ENCODE results near the gene PPIAL4G.
"Not testable (repeated sequence)": the region's sequence is repeated elsewhere in the genome, so short reads cannot be mapped to it uniquely, and the experiment has no call there.

The PPIAL4G gene

DNA sequence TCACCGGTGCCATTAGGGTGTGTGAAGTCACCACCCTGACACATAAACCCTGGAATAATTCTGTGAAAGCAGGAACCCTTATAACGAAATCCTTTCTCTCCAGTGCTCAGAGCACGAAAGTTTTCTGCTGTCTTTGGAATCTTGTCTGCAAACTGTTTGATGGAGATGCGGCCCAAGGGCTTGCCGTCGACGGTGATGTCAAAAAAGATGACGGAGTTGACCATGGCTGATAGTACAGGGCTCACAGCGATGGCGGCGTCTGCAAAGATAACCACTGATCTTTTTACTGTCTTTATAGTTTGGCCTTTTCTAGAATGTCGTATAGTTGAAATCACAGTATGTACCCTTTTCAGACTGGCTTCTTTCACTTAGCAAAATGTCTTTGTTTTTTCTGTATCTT lies at the start of gene PPIAL4G:
PPIAL4G (minus strand) TSS at position 274 of the 400 bp plus-strand sequence; CDS start at position 224, 50 bp downstream.
- not testable (repeated sequence) for H3K36me3 ChIP-seq; H3K27ac ChIP-seq; H3K4me3 ChIP-seq (ENCODE audit: low read depth in 1 of 2, low read length in 1 of 2); H3K9me3 ChIP-seq; H3K27me3 ChIP-seq; H3K4me1 ChIP-seq (ENCODE audit: control insufficient read depth in 1 of 2, insufficient read depth in 1 of 2, low read depth in 1 of 2, low read length in 1 of 2)

DNA sequence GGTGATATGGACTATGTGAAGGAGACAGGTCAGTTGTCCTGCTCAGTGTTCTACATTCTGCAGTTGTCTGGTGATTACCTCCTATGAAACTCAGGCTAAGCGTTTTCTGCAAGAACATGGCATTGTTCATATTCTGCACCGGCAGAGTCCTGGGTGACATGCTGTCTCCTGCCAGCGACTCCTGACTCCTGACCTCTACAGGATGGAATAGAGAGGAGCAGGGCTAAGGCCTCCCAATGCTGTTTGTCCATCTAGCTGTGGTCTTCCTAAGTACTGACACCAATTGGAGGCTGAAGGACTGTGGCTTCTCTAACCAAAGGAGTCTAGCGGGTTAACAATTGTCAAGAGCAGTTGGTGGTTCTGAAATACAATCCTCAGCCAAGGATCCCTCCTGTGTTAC lies 49.1 kb upstream of the PPIAL4G start:
- H3K4me3 ChIP-seq (ENCODE audit: low read depth in 1 of 2, low read length in 1 of 2); H3K9me3 ChIP-seq; H3K27ac ChIP-seq; H3K27me3 ChIP-seq; H3K4me1 ChIP-seq (ENCODE audit: control insufficient read depth in 1 of 2, insufficient read depth in 1 of 2, low read depth in 1 of 2, low read length in 1 of 2): not testable (repeated sequence)
- H3K36me3 ChIP-seq, result peaks cover 13% of the 10 kb centered on the region

DNA sequence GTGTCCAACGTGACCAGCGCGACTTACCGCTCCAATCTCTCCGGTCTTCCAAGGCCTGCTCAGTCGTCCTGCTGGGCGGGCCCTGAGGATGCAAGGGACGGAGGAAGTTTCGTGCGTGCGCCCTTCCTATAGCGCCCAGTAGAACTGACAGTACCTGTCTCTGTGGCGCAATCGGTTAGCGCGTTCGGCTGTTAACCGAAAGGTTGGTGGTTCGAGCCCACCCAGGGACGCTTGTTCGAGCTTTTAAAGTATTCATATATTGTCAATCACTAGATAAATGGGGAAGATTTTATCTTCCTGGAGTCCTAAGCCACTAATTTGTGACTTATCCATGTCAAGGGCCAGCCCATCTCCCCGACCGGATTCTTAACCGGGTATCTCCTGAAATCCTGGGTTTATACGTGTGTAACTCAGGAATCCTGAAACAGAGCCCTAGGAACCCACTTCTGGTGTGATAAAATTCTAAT lies 46.0 kb upstream of the PPIAL4G start:
- not testable (repeated sequence) for H3K27ac ChIP-seq; H3K27me3 ChIP-seq; H3K4me1 ChIP-seq (ENCODE audit: control insufficient read depth in 1 of 2, insufficient read depth in 1 of 2, low read depth in 1 of 2, low read length in 1 of 2); H3K36me3 ChIP-seq; H3K9me3 ChIP-seq
- peak overlapping the region; percentile 39 to 41 for H3K4me3 ChIP-seq (ENCODE audit: low read depth in 1 of 2, low read length in 1 of 2)

DNA sequence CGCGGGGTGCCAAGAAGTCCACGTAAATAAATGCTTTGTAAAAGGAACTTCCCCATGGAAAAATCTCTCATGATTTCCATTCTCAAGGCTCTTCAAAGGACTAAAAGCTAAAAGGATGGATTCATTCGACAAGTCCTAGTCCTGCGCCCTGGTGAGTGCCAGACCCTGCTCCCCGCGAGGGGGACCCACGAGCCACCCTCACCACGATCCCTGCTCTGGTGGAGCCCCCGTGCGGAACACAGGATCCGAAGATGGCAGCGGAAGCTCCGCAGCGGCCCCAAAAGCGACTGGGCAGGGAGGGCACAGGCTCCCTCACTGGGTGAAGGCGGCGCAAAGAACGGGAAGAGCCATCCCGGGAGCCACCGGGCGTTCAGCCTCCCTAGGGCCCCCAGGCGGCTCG lies 45.5 kb upstream of the PPIAL4G start:
- H3K9me3 ChIP-seq, result not testable (repeated sequence)
- peak overlapping the region; percentile 39 to 41 for H3K4me3 ChIP-seq (ENCODE audit: low read depth in 1 of 2, low read length in 1 of 2)

DNA sequence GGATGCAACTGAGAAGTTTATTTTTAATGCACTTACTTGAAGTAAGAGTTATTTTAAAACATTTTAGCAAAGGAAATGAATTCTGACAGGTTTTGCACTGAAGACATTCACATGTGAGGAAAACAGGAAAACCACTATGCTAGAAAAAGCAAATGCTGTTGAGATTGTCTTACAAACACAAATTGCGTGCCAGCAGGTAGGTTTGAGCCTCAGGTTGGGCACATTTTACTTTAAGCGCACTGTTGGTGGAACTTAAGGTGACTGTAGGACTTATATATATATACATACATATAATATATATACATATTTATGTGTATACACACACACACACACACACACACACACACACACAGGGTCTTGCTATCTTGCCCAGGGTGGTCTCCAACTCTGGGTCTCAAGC lies 43.5 kb upstream of the PPIAL4G start:
- not testable (repeated sequence) for H3K27ac ChIP-seq; H3K4me3 ChIP-seq (ENCODE audit: low read depth in 1 of 2, low read length in 1 of 2); H3K27me3 ChIP-seq; H3K9me3 ChIP-seq; H3K36me3 ChIP-seq; H3K4me1 ChIP-seq (ENCODE audit: control insufficient read depth in 1 of 2, insufficient read depth in 1 of 2, low read depth in 1 of 2, low read length in 1 of 2)

More for the DNA sequence above, 45.5 kb upstream of the PPIAL4G start:
- not testable (repeated sequence) for H3K27me3 ChIP-seq; H3K27ac ChIP-seq; H3K4me1 ChIP-seq (ENCODE audit: control insufficient read depth in 1 of 2, insufficient read depth in 1 of 2, low read depth in 1 of 2, low read length in 1 of 2); H3K36me3 ChIP-seq

DNA sequence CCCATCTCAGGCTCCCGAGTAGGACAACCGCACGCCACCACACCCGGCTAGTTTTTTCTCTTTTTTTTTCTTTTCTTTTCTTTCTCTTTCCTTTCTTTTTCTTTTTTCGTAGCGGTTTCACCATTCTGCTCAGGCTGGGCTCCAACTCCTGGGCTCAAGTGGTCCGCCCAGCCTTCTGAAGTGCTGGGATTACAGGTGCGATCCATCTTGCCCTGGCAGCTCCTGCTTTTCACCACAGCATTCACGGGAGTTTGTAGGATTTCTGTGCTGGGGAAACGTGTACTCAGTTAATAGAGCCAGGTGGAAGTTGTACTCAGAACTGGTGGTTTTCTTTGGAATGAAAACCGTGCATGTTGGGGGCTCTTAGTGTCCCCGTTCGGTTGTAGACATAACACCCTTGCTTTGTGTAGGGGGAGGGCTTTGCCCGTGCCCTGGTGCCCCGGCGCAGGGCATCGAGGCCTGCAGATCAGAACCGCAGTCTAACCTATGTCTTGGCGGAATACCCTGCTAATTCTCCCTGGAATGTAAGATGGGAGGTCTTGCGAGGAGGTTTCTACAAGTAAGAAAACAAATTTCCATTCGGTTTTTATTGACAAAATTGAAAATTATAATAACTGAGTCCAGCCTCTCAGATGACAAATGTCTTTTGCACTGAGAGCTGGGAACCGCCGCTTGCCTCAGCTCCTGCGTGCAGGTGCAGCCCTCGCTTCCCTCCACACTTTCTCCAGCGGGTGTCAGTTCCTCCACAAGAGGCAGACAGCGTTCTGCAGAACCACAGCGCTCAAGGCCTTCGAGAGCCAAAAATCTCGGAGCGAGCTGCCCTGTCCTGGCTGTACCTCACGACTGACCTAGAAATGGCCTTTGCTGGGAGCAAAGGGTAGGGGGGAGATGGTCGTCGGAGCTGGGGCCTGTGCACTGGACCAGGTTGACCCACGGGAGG lies 40.4 kb upstream of the PPIAL4G start:
- not testable (repeated sequence) for H3K4me1 ChIP-seq (ENCODE audit: control insufficient read depth in 1 of 2, insufficient read depth in 1 of 2, low read depth in 1 of 2, low read length in 1 of 2); H3K27me3 ChIP-seq; H3K9me3 ChIP-seq; H3K36me3 ChIP-seq; H3K27ac ChIP-seq
- H3K4me3 ChIP-seq (ENCODE audit: low read depth in 1 of 2, low read length in 1 of 2), result peak overlapping the region in 1 of 2 experiments; percentile 61

DNA sequence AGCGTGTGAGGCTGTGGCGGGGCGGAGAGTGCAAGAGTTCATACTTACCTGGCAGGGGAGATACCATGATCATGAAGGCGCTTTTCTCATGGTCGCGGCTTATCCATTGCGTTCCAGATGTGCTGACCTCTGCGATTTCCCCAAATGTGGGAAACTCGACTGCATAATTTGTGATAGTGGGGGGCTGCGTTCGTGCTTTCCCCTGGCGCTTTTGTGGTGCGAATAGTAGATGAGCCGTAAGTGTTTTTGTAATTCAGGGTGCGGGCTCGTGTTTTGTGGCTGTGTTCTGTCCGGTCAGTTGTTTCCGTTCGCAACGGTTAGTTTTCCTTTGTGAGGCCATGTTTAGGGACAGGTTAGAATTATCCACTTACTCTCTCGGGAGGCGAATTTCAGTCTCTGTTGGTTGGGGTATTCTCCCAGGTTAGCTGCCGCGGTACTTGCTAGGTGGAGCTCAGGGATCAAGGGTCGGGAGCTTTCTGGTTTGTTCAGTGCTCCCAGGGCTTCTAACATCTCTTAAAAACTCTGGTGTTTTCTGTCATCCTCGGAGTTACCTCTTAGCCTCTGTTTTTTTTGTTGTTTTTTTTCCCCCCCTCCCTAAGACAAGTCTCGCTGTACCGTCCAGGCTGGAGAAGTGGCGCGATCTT lies 39.6 kb upstream of the PPIAL4G start:
- not testable (repeated sequence) for H3K36me3 ChIP-seq; H3K27me3 ChIP-seq; H3K4me1 ChIP-seq (ENCODE audit: control insufficient read depth in 1 of 2, insufficient read depth in 1 of 2, low read depth in 1 of 2, low read length in 1 of 2); H3K9me3 ChIP-seq
- peak overlapping the region; percentile 83 for H3K27ac ChIP-seq
- H3K4me3 ChIP-seq (ENCODE audit: low read depth in 1 of 2, low read length in 1 of 2), result peak overlapping the region; percentile 61 to 83

DNA sequence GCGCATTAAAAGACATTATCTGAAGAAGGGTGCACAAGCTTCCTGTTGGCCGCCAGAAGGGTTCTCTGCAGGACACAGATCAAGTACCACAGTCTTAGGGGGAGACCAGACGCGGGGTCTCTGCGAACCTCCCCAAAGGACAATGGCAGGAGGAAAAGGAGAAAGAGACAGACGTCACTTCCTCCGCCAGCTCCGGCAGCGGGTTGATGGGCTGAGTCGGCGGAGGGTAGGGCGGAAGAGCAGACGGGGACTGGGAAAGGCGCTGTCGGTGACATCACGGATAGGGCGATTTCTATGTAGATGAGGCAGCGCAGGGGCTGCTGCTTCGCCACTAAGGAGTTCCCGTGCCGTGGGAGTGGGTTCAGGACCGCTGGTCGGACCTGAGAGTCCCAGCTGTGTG lies 39.0 kb upstream of the PPIAL4G start:
- H3K9me3 ChIP-seq; H3K36me3 ChIP-seq; H3K27me3 ChIP-seq; H3K4me1 ChIP-seq (ENCODE audit: control insufficient read depth in 1 of 2, insufficient read depth in 1 of 2, low read depth in 1 of 2, low read length in 1 of 2): not testable (repeated sequence)
- Histone ChIP-seq H3K4me3 (ENCODE audit: low read depth in 1 of 2, low read length in 1 of 2) (peak overlapping the region; percentile 61 to 83), H3K27ac (peak overlapping the region; percentile 83)

DNA sequence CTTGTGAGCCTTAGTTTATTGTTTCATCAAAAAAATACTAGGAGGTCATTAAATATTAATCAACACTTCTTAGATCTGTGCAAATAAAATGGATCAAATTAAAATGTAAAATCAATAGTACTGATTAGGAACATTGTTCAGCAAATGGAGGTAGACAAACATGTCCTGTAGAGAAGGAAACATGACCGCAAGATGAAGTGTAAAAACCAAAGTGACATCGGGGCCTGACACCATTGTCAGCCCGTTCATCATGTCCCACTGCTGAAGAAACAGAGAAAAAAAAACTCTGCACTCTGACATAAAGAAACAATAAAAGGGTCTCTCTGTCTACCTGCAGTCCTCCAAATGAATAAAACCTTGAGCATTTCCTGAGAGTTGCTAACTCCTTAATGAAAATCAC lies 31.2 kb upstream of the PPIAL4G start:
- H3K4me1 ChIP-seq (ENCODE audit: control insufficient read depth in 1 of 2, insufficient read depth in 1 of 2, low read depth in 1 of 2, low read length in 1 of 2); H3K4me3 ChIP-seq (ENCODE audit: low read depth in 1 of 2, low read length in 1 of 2); H3K9me3 ChIP-seq; H3K36me3 ChIP-seq; H3K27ac ChIP-seq; H3K27me3 ChIP-seq: not testable (repeated sequence)

DNA sequence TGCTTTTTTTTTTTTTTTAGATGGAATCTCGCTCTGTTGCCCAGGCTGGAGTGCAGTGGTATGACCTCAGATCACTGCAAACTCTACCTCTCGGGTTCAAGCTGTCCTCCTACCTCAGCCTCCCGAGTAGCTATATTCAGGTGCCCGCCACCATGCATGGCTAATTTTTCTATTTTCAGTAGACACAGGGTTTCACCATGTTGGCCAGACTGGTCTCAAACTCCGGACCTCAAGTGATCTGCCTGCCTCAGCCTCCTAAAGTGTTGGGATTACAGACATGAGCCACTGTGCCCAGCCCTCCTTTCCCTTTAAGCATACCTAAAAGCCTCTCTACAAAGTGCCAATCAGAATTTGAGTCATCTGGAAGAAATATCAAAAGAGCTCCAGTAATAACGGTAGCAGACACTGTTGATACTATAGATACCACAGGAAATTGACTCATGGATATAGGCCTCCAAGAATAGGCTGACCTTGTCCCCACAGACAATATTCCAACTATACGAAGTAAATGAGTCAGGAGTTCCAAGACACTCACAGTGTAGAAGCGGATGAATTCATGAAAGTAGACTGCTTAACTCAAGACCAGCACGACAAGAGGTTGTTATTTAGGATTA lies 29.6 kb upstream of the PPIAL4G start:
- not testable (repeated sequence) for H3K9me3 ChIP-seq; H3K4me1 ChIP-seq (ENCODE audit: control insufficient read depth in 1 of 2, insufficient read depth in 1 of 2, low read depth in 1 of 2, low read length in 1 of 2); H3K36me3 ChIP-seq; H3K4me3 ChIP-seq (ENCODE audit: low read depth in 1 of 2, low read length in 1 of 2); H3K27me3 ChIP-seq; H3K27ac ChIP-seq

DNA sequence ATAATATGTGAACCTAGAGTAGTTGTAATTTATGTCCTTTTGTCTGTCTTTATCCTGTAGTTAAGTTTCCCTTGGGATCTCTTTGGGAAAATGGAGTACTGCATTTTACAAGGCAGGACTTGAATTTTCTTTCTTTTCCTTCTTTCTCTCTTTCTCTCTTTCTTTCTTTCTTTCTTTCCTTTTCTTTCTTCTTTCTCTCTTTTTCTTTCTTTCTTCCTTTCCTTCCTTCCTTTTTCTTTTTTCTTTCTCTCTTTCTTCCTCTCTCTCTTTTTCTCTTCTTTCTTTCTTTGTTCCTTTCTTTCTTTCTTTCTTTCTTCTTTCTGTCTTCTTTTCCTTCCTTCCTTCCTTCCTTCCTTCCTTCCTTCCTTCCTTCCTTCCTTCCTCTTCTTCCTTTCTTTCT lies 10.8 kb upstream of the PPIAL4G start:
- H3K27me3 ChIP-seq; H3K4me1 ChIP-seq (ENCODE audit: control insufficient read depth in 1 of 2, insufficient read depth in 1 of 2, low read depth in 1 of 2, low read length in 1 of 2); H3K36me3 ChIP-seq; H3K27ac ChIP-seq; H3K9me3 ChIP-seq; H3K4me3 ChIP-seq (ENCODE audit: low read depth in 1 of 2, low read length in 1 of 2): not testable (repeated sequence)

DNA sequence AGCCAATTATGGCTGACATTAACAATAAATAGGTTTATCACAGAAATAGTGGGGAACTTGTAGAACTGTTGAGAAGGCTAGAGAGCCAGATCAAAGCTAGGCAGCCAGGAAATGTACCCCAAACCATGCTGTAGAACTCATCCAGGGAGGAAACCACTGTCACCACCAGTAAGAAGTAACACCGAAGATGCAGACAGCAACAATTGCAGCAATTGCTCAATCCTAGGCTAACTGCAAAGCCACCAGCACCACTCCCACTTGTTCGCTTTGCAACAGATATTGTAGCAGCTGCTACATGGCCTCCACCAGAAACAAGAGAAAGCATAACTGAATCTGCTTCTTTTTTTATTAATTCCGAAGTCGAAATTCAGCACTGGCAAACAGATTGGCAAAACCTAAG lies 2.0 kb downstream of the PPIAL4G start:
- not testable (repeated sequence) for H3K9me3 ChIP-seq; H3K4me3 ChIP-seq (ENCODE audit: low read depth in 1 of 2, low read length in 1 of 2)

DNA sequence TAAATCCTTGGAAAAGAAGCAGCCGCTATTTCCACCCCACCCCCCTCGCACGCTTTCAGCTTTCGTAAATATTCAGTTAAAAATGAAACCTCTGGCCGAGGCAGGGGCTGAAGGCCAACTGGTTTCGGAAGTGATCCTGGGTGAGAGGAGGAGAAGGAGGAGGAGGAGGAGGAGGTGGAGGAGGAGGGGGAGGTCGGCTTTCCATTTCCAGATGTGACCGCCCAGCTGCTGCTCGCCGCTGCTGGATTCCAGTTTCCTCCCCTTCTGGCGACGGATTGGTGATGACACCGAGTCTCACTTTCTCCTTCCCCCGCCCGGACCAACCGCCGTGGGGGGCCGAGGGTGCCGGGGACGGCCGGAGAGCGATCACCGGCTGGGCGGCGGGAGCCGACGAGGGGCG lies 23.4 kb downstream of the PPIAL4G start:
- H3K27me3 ChIP-seq; H3K4me1 ChIP-seq (ENCODE audit: control insufficient read depth in 1 of 2, insufficient read depth in 1 of 2, low read depth in 1 of 2, low read length in 1 of 2); H3K36me3 ChIP-seq; H3K9me3 ChIP-seq: not testable (repeated sequence)
- peak overlapping the region; percentile 59 to 76 for H3K4me3 ChIP-seq (ENCODE audit: low read depth in 1 of 2, low read length in 1 of 2)
- peak overlapping the region; percentile 85 for H3K27ac ChIP-seq

More for the DNA sequence above, 2.0 kb downstream of the PPIAL4G start:
- H3K27ac ChIP-seq; H3K36me3 ChIP-seq; H3K4me1 ChIP-seq (ENCODE audit: control insufficient read depth in 1 of 2, insufficient read depth in 1 of 2, low read depth in 1 of 2, low read length in 1 of 2); H3K27me3 ChIP-seq: not testable (repeated sequence)
